ENCODE data around the gene SUGP2.

SUGP2 gene

GRCh38 chr19:19053508-19054314 lies 20.4 kb upstream of the SUGP2 start:
- Mint-ChIP-seq H3K4me1 (peaks cover 4% of the 10 kb centered on the region), H3K9me3 (no peaks in the 10 kb centered on the region), H3K36me3 (ENCODE audit: low read depth) (peaks cover 14% of the 10 kb centered on the region), H3K27me3 (ENCODE audit: low read depth, poor library complexity) (peaks cover 3% of the 10 kb centered on the region), H3K27ac (no peak overlapping the region), H3K4me3 (no peak overlapping the region)
- DNase-seq = peak; percentile 84
- peak; percentile 81 for TF ChIP-seq CTCF (IDR thresholded peaks at IDR 0.05)

- H3K9me3 Mint-ChIP-seq = no peaks in the 10 kb centered on the region
- no peak overlapping the region for H3K27ac Mint-ChIP-seq
- H3K27me3 Mint-ChIP-seq (ENCODE audit: low read depth, poor library complexity) = peaks cover 3% of the 10 kb centered on the region
- TF ChIP-seq CTCF (IDR thresholded peaks at IDR 0.05) = no peak
- no peak overlapping the region for H3K4me3 Mint-ChIP-seq
- peaks cover 14% of the 10 kb centered on the region for H3K36me3 Mint-ChIP-seq (ENCODE audit: low read depth)
- DNase-seq = no peak
- peaks cover 2% of the 10 kb centered on the region for H3K4me1 Mint-ChIP-seq
These were observed 19.6 kb upstream of the SUGP2 start for GRCh38 chr19:19052921-19053320.

- TF ChIP-seq CTCF (IDR thresholded peaks at IDR 0.05) = no peak
- Mint-ChIP-seq H3K9me3 (no peaks in the 10 kb centered on the region), H3K27me3 (ENCODE audit: low read depth, poor library complexity) (peaks cover 3% of the 10 kb centered on the region), H3K27ac (peak overlapping the region; percentile 16), H3K4me1 (no peaks in the 10 kb centered on the region), H3K36me3 (ENCODE audit: low read depth) (peaks cover 26% of the 10 kb centered on the region), H3K4me3 (no peak overlapping the region)
- DNase-seq = no peak
These were observed 18.3 kb upstream of the SUGP2 start for GRCh38 chr19:19051478-19052213.

DNA sequence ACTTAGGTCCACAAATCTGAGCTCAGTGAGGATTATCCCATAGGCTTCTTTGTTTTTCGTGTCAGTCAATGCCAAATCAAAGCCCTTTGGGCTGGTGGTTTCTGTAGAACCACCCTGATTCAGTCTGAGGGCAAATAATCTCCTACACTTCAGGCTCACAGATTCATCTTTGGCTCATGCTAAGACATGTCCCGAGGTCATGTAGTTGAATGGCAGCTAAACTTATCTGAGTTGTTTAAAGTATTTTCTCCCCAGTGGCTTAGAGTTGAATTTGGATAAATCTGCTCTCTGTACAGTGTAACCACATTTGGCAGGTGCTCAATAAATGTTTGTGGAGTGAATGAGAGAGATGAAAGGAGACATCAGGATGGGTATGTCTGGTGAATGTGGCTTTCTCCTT lies 17.4 kb upstream of the SUGP2 start:
- Mint-ChIP-seq H3K27ac (peak overlapping the region; percentile 16), H3K9me3 (no peaks in the 10 kb centered on the region), H3K4me3 (no peak overlapping the region), H3K27me3 (ENCODE audit: low read depth, poor library complexity) (peaks cover 3% of the 10 kb centered on the region), H3K4me1 (no peaks in the 10 kb centered on the region), H3K36me3 (ENCODE audit: low read depth) (peaks cover 33% of the 10 kb centered on the region)
- DNase-seq = no peak
- TF ChIP-seq CTCF (IDR thresholded peaks at IDR 0.05) = no peak

GRCh38 chr19:19050104-19050503 lies 16.8 kb upstream of the SUGP2 start:
- Mint-ChIP-seq H3K9me3 (no peaks in the 10 kb centered on the region), H3K4me1 (no peaks in the 10 kb centered on the region), H3K27me3 (ENCODE audit: low read depth, poor library complexity) (peaks cover 3% of the 10 kb centered on the region), H3K27ac (no peak overlapping the region), H3K36me3 (ENCODE audit: low read depth) (peaks cover 38% of the 10 kb centered on the region), H3K4me3 (no peak overlapping the region)
- DNase-seq = no peak
- TF ChIP-seq CTCF (IDR thresholded peaks at IDR 0.05) = no peak
